ENCODE results near the gene PRICKLE1. TPM values are rescaled to one million over a fixed set of nuclear protein-coding genes. Genes with fewer than 3 reads are reported as not detected.

PRICKLE1 gene
- total RNA-seq, 2 donors from 2014 or later: 7.6 to 19.7 TPM

- no peak for DNase-seq (ENCODE audit: low spot score)
- no peaks in the 10 kb centered on the region for H3K27me3 ChIP-seq
- no peaks in the 10 kb centered on the region for H3K36me3 ChIP-seq
- H3K9me3 ChIP-seq: peaks cover 0 to 4% of the 10 kb centered on the region in 2 donors
- H3K4me3 ChIP-seq: no peak overlapping the region
- peaks cover 0 to 6% of the 10 kb centered on the region in 2 donors for H3K4me1 ChIP-seq
- no peak overlapping the region for H3K27ac ChIP-seq
- TF ChIP-seq CTCF (IDR thresholded peaks at IDR 0.05): no peak
Measured at GRCh38 chr12:42511656-42512055, 77.9 kb downstream of the PRICKLE1 start.

- TF ChIP-seq CTCF (IDR thresholded peaks at IDR 0.05): no peak
Measured at GRCh38 chr12:42510823-42511222, 78.7 kb downstream of the PRICKLE1 start.

GRCh38 chr12:42508913-42509460, 80.6 kb downstream of the PRICKLE1 start:
- H3K4me1 ChIP-seq: peaks cover 0 to 6% of the 10 kb centered on the region in 2 donors
- no peaks in the 10 kb centered on the region for H3K27me3 ChIP-seq
- no peak overlapping the region for H3K4me3 ChIP-seq
- H3K9me3 ChIP-seq: no peaks in the 10 kb centered on the region
- no peak for TF ChIP-seq CTCF (IDR thresholded peaks at IDR 0.05)
- DNase-seq (ENCODE audit: low spot score): no peak
- no peak overlapping the region for H3K27ac ChIP-seq
- H3K36me3 ChIP-seq: no peaks in the 10 kb centered on the region

More at GRCh38 chr12:42510823-42511222, 78.7 kb downstream of the PRICKLE1 start:
- Histone ChIP-seq H3K4me1 (peaks cover 0 to 6% of the 10 kb centered on the region in 2 donors), H3K36me3 (no peaks in the 10 kb centered on the region), H3K9me3 (no peaks in the 10 kb centered on the region), H3K27me3 (no peaks in the 10 kb centered on the region), H3K4me3 (no peak overlapping the region), H3K27ac (no peak overlapping the region)
- no peak for DNase-seq (ENCODE audit: low spot score)

- Histone ChIP-seq H3K9me3 (no peaks in the 10 kb centered on the region), H3K4me1 (peaks cover 0 to 6% of the 10 kb centered on the region in 2 donors), H3K27me3 (no peaks in the 10 kb centered on the region), H3K36me3 (no peaks in the 10 kb centered on the region), H3K4me3 (no peak overlapping the region), H3K27ac (no peak overlapping the region)
- no peak for TF ChIP-seq CTCF (IDR thresholded peaks at IDR 0.05)
- DNase-seq (ENCODE audit: low spot score): no peak
Measured at GRCh38 chr12:42507565-42507964, 82.0 kb downstream of the PRICKLE1 start.

GRCh38 chr12:42507081-42507480, 82.5 kb downstream of the PRICKLE1 start:
- TF ChIP-seq CTCF (IDR thresholded peaks at IDR 0.05): no peak
- H3K4me1 ChIP-seq: peaks cover 0 to 6% of the 10 kb centered on the region in 2 donors
- no peak overlapping the region for H3K27ac ChIP-seq
- no peaks in the 10 kb centered on the region for H3K27me3 ChIP-seq
- H3K9me3 ChIP-seq: no peaks in the 10 kb centered on the region
- H3K4me3 ChIP-seq: no peak overlapping the region
- DNase-seq (ENCODE audit: low spot score): no peak
- H3K36me3 ChIP-seq: no peaks in the 10 kb centered on the region

- Histone ChIP-seq H3K27ac (no peak overlapping the region), H3K27me3 (no peaks in the 10 kb centered on the region), H3K9me3 (no peaks in the 10 kb centered on the region), H3K4me3 (no peak overlapping the region), H3K36me3 (no peaks in the 10 kb centered on the region), H3K4me1 (peaks cover 0 to 4% of the 10 kb centered on the region in 2 donors)
- TF ChIP-seq CTCF (IDR thresholded peaks at IDR 0.05): no peak
- DNase-seq (ENCODE audit: low spot score): no peak
Measured at GRCh38 chr12:42504049-42504448, 85.5 kb downstream of the PRICKLE1 start.

Measured in right atrium auricular region (tissue), 2 donors.